HepG2 (cell line): Measurements from ENCODE around the gene CSPG5. TPM values are rescaled to one million over a fixed set of nuclear protein-coding genes. Genes with fewer than 3 reads are reported as not detected.

ENCODE experiments used
- ATF7 ChIP-seq, 2 experiments: fragments of 450-650 bp in 1 of 2; sonication (generic) in 1 of 2; formaldehyde crosslinking in 1 of 2; IDR thresholded peaks; 2 replicates each; pipeline versions ENCODE4 v1.4.0 to v1.6.1; 2016 to 2020; ENCODE audit warnings: antibody characterized with exemption in 1 of 2, mild to moderate bottlenecking in 1 of 2, missing genetic modification reagents in 1 of 2
- CEBPB ChIP-seq: IDR thresholded peaks from 2 replicates; pipeline ENCODE4 v1.6.1; 2011; ENCODE audit warnings: low read depth, low read length, improper control_type of control experiment, borderline replicate concordance
- ISX ChIP-seq: sonication (generic); formaldehyde crosslinking; conservative IDR thresholded peaks from 2 replicates; pipeline ENCODE4 v1.5.0; 2020; ENCODE audit warnings: missing genetic modification reagents
- ZNF430 ChIP-seq: sonication (generic); formaldehyde crosslinking; IDR thresholded peaks from 2 replicates; pipeline ENCODE4 v1.9.0; 2021; ENCODE audit warnings: mild to moderate bottlenecking, missing genetic modification reagents
- ZNF496 ChIP-seq: sonication (generic); formaldehyde crosslinking; IDR thresholded peaks from 2 replicates; pipeline ENCODE4 v1.8.1; 2023; ENCODE audit warnings: mild to moderate bottlenecking, moderate library complexity, missing genetic modification reagents; ENCODE audit not compliant: insufficient replicate concordance
- ZNF644 ChIP-seq: IDR thresholded peaks from 2 replicates; pipeline ENCODE4 v1.6.1; 2016; ENCODE audit warnings: low read depth
- polyA plus RNA-seq, 8 experiments: library from polyadenylated mRNA; depleted of rRNA in 3 of 8; stranded (reverse) in 7 of 8; unstranded in 1 of 8; fragments of >200 nt; fragmentation: Illumina TruSeq in 4 of 8; extraction: Trizol in 4 of 8; gene quantifications; 2 replicates each; pipeline versions ENCODE4 v1.2.1 to v1.2.3, GENCODE V29; 2011 to 2016; ENCODE audit warnings: low read depth in 4 of 8, missing spikeins in 1 of 8, mixed read lengths in 1 of 8; ENCODE audit not compliant: insufficient read depth in 1 of 8
- total RNA-seq, 5 experiments: library from RNA; depleted of rRNA; stranded (reverse); fragments of >200 nt; fragmentation: Illumina TruSeq; extraction: Trizol; gene quantifications; 2 replicates each; pipeline ENCODE4 v1.2.3, GENCODE V29; 2016; ENCODE audit warnings: low read depth in 1 of 5
- TF ChIP-seq, protein P1 (sequence below): sonication (generic); formaldehyde crosslinking; IDR thresholded peaks from 2 replicates; pipeline ENCODE4 v1.5.0; 2020; ENCODE audit warnings: mild to moderate bottlenecking, missing genetic modification reagents, moderate library complexity
- TF ChIP-seq, protein P2 (sequence below): sonication (generic); formaldehyde crosslinking; IDR thresholded peaks from 2 replicates; pipeline ENCODE4 v1.8.1; 2022; ENCODE audit warnings: mild to moderate bottlenecking, missing genetic modification reagents
- TF ChIP-seq, protein P3 (sequence below): sonication (generic); formaldehyde crosslinking; IDR thresholded peaks from 2 replicates; pipeline ENCODE4 v1.5.1; 2020; ENCODE audit warnings: mild to moderate bottlenecking, missing genetic modification reagents, borderline replicate concordance

Gene CSPG5
- total and polyA plus RNA-seq, 2 of the 13 experiments (the other 11 are each of a cell fraction or from before 2014, with no cell fraction given): 0.07 to 0.15 TPM

DNA sequence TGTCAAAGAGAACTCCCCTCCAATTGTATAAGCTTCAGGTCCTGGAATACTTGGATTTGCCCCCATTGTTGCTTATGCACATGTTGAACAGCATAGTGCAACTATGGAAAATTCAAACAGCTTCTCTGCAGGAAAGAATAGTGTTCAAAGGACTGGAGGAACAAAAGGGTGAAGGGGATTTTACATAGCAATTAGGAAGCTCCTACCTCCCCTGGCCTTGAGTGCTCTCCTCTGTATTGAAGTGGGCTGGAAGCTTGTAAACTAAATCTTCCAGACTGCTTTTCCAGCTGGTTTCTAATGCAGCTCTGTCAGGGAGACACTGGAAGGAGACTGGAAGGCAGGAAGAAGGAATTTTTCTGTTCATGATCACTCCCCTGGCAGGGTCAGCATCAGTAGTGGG is 57.9 kb downstream of the CSPG5 start (continued):
- TF ChIP-seq, protein P1, sequence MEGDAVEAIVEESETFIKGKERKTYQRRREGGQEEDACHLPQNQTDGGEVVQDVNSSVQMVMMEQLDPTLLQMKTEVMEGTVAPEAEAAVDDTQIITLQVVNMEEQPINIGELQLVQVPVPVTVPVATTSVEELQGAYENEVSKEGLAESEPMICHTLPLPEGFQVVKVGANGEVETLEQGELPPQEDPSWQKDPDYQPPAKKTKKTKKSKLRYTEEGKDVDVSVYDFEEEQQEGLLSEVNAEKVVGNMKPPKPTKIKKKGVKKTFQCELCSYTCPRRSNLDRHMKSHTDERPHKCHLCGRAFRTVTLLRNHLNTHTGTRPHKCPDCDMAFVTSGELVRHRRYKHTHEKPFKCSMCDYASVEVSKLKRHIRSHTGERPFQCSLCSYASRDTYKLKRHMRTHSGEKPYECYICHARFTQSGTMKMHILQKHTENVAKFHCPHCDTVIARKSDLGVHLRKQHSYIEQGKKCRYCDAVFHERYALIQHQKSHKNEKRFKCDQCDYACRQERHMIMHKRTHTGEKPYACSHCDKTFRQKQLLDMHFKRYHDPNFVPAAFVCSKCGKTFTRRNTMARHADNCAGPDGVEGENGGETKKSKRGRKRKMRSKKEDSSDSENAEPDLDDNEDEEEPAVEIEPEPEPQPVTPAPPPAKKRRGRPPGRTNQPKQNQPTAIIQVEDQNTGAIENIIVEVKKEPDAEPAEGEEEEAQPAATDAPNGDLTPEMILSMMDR (CRISPR knock-in tag): no peak
- no peak for TF ChIP-seq ZNF496
- TF ChIP-seq ZNF644 (CRISPR knock-in tag): no peak
- no peak for TF ChIP-seq ATF7 (IDR thresholded peaks at IDR 0.05)
- no peak for TF ChIP-seq ATF7 (CRISPR knock-in tag; IDR thresholded peaks at IDR 0.05)
- TF ChIP-seq CEBPB: no peak
- TF ChIP-seq, protein P2, sequence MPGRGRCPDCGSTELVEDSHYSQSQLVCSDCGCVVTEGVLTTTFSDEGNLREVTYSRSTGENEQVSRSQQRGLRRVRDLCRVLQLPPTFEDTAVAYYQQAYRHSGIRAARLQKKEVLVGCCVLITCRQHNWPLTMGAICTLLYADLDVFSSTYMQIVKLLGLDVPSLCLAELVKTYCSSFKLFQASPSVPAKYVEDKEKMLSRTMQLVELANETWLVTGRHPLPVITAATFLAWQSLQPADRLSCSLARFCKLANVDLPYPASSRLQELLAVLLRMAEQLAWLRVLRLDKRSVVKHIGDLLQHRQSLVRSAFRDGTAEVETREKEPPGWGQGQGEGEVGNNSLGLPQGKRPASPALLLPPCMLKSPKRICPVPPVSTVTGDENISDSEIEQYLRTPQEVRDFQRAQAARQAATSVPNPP (CRISPR knock-in tag): no peak
- TF ChIP-seq ZNF430 (CRISPR knock-in tag): no peak
- TF ChIP-seq, protein P3, sequence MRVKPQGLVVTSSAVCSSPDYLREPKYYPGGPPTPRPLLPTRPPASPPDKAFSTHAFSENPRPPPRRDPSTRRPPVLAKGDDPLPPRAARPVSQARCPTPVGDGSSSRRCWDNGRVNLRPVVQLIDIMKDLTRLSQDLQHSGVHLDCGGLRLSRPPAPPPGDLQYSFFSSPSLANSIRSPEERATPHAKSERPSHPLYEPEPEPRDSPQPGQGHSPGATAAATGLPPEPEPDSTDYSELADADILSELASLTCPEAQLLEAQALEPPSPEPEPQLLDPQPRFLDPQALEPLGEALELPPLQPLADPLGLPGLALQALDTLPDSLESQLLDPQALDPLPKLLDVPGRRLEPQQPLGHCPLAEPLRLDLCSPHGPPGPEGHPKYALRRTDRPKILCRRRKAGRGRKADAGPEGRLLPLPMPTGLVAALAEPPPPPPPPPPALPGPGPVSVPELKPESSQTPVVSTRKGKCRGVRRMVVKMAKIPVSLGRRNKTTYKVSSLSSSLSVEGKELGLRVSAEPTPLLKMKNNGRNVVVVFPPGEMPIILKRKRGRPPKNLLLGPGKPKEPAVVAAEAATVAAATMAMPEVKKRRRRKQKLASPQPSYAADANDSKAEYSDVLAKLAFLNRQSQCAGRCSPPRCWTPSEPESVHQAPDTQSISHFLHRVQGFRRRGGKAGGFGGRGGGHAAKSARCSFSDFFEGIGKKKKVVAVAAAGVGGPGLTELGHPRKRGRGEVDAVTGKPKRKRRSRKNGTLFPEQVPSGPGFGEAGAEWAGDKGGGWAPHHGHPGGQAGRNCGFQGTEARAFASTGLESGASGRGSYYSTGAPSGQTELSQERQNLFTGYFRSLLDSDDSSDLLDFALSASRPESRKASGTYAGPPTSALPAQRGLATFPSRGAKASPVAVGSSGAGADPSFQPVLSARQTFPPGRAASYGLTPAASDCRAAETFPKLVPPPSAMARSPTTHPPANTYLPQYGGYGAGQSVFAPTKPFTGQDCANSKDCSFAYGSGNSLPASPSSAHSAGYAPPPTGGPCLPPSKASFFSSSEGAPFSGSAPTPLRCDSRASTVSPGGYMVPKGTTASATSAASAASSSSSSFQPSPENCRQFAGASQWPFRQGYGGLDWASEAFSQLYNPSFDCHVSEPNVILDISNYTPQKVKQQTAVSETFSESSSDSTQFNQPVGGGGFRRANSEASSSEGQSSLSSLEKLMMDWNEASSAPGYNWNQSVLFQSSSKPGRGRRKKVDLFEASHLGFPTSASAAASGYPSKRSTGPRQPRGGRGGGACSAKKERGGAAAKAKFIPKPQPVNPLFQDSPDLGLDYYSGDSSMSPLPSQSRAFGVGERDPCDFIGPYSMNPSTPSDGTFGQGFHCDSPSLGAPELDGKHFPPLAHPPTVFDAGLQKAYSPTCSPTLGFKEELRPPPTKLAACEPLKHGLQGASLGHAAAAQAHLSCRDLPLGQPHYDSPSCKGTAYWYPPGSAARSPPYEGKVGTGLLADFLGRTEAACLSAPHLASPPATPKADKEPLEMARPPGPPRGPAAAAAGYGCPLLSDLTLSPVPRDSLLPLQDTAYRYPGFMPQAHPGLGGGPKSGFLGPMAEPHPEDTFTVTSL: no peak
- TF ChIP-seq ISX (CRISPR knock-in tag): no peak
